Adrenal gland (tissue), 5 donors: Measurements from ENCODE around the gene DLG2.

Experiments
- CTCF ChIP-seq, 6 experiments: fragments of 450-650 bp in 4 of 6; fragments of 200-600 bp in 2 of 6; sonication (generic) in 1 of 6; IDR thresholded peaks; 1 replicate in 5 of 6; 2 replicates in 1 of 6; pipeline versions ENCODE4 v1.5.1 to v1.8.0; 2016 to 2021; ENCODE audit warnings: antibody characterized with exemption in 6 of 6, mild to moderate bottlenecking in 2 of 6, moderate library complexity in 1 of 6
- POLR2A ChIP-seq, 2 donors: fragments of 450-650 bp; IDR thresholded peaks; one replicate each; pipeline ENCODE4 v1.6.1; 2017; ENCODE audit warnings: antibody characterized with exemption in 2 of 2, mild to moderate bottlenecking in 2 of 2, moderate library complexity in 1 of 2
- donor health status: DM: no; HTN: no; CAD: no.

- no peak for TF ChIP-seq CTCF (IDR thresholded peaks at IDR 0.05)
- TF ChIP-seq POLR2A (IDR thresholded peaks at IDR 0.05): no peak
These were observed 511.3 kb downstream of the DLG2 start for GRCh38 chr11:85115798-85116197.
